BLaER1 treated with 17β-estradiol and CSF1 and Interleukin-3, amounts not matched to agents 10 nM and 100 nM (cell line): ENCODE measurements around the gene SLC11A1.

ENCODE experiments used
- H3K27ac ChIP-seq, 11 experiments: shearing (Covaris generic); formaldehyde crosslinking; 2 replicates each; pipeline ENCODE4 v1.8.1; 2022
- H3K27me3 ChIP-seq, 11 experiments: shearing (Covaris generic); formaldehyde crosslinking; 2 replicates each; pipeline ENCODE4 v1.8.1; 2022
- H3K36me3 ChIP-seq, 11 experiments: shearing (Covaris generic); formaldehyde crosslinking; 2 replicates each; pipeline ENCODE4 v1.8.1; 2022
- H3K4me1 ChIP-seq, 10 experiments: shearing (Covaris generic); formaldehyde crosslinking; 2 replicates each; pipeline ENCODE4 v1.8.1; 2022
- H3K4me2 ChIP-seq, 11 experiments: shearing (Covaris generic); formaldehyde crosslinking; 2 replicates each; pipeline ENCODE4 v1.8.1; 2022
- H3K4me3 ChIP-seq, 10 experiments: shearing (Covaris generic); formaldehyde crosslinking; 2 replicates each; pipeline ENCODE4 v1.8.1; 2022
- H3K9ac ChIP-seq, 11 experiments: shearing (Covaris generic); formaldehyde crosslinking; 2 replicates each; pipeline ENCODE4 v1.8.1; 2022
- H3K9me3 ChIP-seq, 11 experiments: shearing (Covaris generic); formaldehyde crosslinking; replicated peaks in 1 of 11; 2 replicates each; pipeline ENCODE4 v1.8.1; 2022
- H4K20me1 ChIP-seq, 11 experiments: shearing (Covaris generic); formaldehyde crosslinking; 2 replicates each; pipeline ENCODE4 v1.8.1; 2022
- Cebpa-rat ChIP-seq, 11 experiments: shearing (Covaris generic); IDR thresholded peaks; 2 replicates each; pipeline ENCODE4 v1.8.1; 2022

The SLC11A1 gene, protein sequence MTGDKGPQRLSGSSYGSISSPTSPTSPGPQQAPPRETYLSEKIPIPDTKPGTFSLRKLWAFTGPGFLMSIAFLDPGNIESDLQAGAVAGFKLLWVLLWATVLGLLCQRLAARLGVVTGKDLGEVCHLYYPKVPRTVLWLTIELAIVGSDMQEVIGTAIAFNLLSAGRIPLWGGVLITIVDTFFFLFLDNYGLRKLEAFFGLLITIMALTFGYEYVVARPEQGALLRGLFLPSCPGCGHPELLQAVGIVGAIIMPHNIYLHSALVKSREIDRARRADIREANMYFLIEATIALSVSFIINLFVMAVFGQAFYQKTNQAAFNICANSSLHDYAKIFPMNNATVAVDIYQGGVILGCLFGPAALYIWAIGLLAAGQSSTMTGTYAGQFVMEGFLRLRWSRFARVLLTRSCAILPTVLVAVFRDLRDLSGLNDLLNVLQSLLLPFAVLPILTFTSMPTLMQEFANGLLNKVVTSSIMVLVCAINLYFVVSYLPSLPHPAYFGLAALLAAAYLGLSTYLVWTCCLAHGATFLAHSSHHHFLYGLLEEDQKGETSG

DNA sequence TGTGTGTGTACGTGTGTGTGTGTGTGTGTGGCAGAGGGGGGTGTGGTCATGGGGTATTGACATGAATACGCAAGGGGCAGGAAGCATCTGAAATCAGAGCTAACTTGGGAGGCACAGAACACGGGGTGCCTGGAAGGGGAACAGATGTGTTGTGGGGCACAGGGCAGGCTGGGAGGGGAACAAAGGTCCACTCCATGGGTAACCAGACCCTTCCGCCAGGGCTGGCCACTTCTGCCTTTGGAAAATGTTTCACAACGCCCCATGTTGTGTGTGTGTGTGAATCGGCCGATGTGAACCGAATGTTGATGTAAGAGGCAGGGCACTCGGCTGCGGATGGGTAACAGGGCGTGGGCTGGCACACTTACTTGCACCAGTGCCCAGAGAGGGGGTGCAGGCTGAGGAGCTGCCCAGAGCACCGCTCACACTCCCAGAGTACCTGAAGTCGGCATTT is at the start of gene SLC11A1:
TSS of gene SLC11A1 (plus strand) at position 358 of the 451 bp plus-strand sequence. CDS start 96 bp downstream, outside the sequence.
- no peaks in the 10 kb centered on the region for H4K20me1 ChIP-seq
- no peak within 1 kb of the TSS; a peak in 2 of 20 replicates for H3K4me3 ChIP-seq
- TF ChIP-seq Cebpa-rat (IDR thresholded peaks at IDR 0.05): no peak
- peak within 1 kb of the TSS in 4 of 11 experiments; percentile 15 to 47 (median 28); a peak in 3 of 22 replicates for H3K9ac ChIP-seq
- H3K36me3 ChIP-seq: no peaks in the 10 kb centered on the region
- H3K27me3 ChIP-seq: no peaks in the 10 kb centered on the region
- peaks cover 25 to 92% (median 41%) of the 10 kb centered on the region in 10 experiments for H3K4me1 ChIP-seq
- H3K27ac ChIP-seq: peak within 1 kb of the TSS in 10 of 11 experiments; percentile 5 to 77 (median 44); a peak in 13 of 22 replicates
- no peaks in the 10 kb centered on the region for H3K9me3 ChIP-seq
- H3K4me2 ChIP-seq: peak within 1 kb of the TSS; percentile 36 to 87 (median 78); a peak in 21 of 22 replicates

DNA sequence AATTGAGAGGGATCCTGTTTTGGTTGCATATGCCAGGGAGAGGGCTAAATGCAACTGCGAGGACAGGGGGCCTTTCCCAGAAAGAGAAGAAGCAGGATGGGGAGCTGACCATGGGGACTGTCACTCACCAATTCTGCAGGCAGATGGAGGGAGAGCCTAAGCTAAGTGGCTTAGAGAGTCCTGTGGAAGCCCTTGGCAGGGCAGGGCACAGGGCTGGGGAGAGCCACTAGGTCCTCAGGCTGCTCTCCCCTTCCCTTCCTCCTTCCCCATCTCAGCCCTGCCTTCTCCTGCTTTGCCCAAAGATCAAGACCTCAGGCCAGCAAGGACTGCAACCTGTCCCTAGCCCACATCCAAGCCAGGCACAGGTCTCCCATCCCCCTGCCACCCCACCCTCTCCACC is 49.8 kb upstream of the SLC11A1 start:
- Histone ChIP-seq H3K27me3 (no peaks in the 10 kb centered on the region), H3K4me2 (peak overlapping the region; percentile 64 to 98 (median 93)), H3K36me3 (peaks cover 0 to 45% (median 0%) of the 10 kb centered on the region in 11 experiments; a peak in 6 of 22 replicates), H3K9ac (peak overlapping the region; percentile 41 to 85 (median 73); a peak in 21 of 22 replicates), H3K9me3 (0 out of 22 replicates have a peak, but pooled peaks cover 0 to 5% (median 0%) of the 10 kb centered on the region in 11 experiments), H3K4me3 (peak overlapping the region in 7 of 10 experiments; percentile 12 to 64 (median 45); a peak in 11 of 20 replicates), H4K20me1 (no peaks in the 10 kb centered on the region), H3K4me1 (peaks cover 72 to 90% (median 81%) of the 10 kb centered on the region in 10 experiments), H3K27ac (peak overlapping the region; percentile 60 to 94 (median 83))
- TF ChIP-seq Cebpa-rat (IDR thresholded peaks at IDR 0.05): no peak

DNA sequence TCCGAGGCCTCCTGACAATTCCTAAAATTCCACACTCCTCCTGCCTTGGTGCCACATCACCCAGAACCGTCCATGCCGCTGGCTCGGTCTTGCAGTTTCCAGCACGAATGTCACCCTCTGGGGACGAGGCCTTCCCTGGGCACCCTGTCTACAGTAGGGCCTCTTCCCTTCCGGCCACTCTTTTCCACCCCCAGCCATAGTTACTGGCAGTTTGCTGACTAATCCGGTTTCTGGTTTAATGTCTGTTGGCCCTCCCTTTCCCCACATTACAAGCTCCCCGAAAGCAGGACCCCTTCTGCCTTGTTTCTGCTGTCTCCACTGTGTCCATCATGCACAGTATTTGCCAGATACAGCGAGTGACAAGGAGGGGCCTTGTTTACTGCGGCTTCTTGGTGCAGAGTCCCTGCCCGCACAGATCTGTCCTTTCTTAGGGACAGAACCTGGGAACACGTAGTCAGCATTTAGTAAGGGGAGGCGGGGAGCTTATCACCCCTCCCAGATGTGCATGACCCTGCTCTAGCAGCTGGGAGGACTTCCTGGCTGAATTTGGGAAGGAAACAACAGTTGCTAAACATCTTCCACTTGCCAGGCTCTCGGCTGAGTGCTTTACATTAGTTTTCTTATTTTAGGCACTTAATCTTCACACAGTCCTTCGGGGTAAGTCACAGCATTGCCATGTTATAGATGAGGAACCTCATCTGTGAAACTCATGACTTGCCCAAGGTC is 49.0 kb upstream of the SLC11A1 start:
- Histone ChIP-seq H3K27ac (peak overlapping the region; percentile 60 to 94 (median 83)), H3K27me3 (no peaks in the 10 kb centered on the region), H3K4me3 (peak overlapping the region in 7 of 10 experiments; percentile 12 to 64 (median 45); a peak in 13 of 20 replicates), H3K9me3 (0 out of 22 replicates have a peak, but pooled peaks cover 0 to 5% (median 0%) of the 10 kb centered on the region in 11 experiments), H3K4me1 (peaks cover 70 to 82% (median 73%) of the 10 kb centered on the region in 10 experiments), H4K20me1 (no peaks in the 10 kb centered on the region), H3K4me2 (peak overlapping the region; percentile 64 to 98 (median 93)), H3K9ac (peak overlapping the region; percentile 41 to 85 (median 73)), H3K36me3 (peaks cover 0 to 50% (median 0%) of the 10 kb centered on the region in 11 experiments; a peak in 6 of 22 replicates)
- TF ChIP-seq Cebpa-rat (IDR thresholded peaks at IDR 0.05): peak in 8 of 11 experiments; percentile 12 to 56 (median 41); a peak in 8 of 22 replicates

DNA sequence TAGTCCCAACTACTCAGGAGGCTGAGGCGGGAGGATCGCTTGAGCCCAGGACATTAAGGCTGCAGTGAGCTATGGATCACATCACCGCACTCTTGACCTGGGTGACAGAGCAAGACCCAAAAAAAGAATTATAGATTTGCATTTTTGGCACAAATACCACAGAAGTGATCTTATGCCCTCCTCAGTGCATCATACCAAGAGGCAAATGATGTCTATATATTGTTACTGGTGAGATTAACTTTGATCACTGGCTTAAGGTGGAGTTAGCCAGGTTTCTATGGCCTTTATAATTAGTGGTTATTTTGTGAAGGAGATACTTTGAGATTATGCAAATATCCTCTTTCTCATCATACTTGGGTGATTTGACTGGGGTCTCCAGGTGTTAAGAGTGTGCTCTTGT is 47.5 kb upstream of the SLC11A1 start:
- Histone ChIP-seq H3K9ac (peak overlapping the region in 3 of 11 experiments; percentile 82 to 85 (median 84); a peak in 5 of 22 replicates), H4K20me1 (no peaks in the 10 kb centered on the region; a peak in 1 of 22 replicates), H3K36me3 (peaks cover 0 to 51% (median 0%) of the 10 kb centered on the region in 11 experiments; a peak in 6 of 22 replicates), H3K9me3 (0 out of 22 replicates have a peak, but pooled peaks cover 0 to 5% (median 0%) of the 10 kb centered on the region in 11 experiments), H3K27ac (peak overlapping the region; percentile 60 to 94 (median 83); a peak in 19 of 22 replicates), H3K4me2 (peak overlapping the region; percentile 64 to 98 (median 93)), H3K4me1 (peaks cover 57 to 67% (median 58%) of the 10 kb centered on the region in 10 experiments), H3K27me3 (no peaks in the 10 kb centered on the region), H3K4me3 (no peak overlapping the region)
- TF ChIP-seq Cebpa-rat (IDR thresholded peaks at IDR 0.05): no peak

DNA sequence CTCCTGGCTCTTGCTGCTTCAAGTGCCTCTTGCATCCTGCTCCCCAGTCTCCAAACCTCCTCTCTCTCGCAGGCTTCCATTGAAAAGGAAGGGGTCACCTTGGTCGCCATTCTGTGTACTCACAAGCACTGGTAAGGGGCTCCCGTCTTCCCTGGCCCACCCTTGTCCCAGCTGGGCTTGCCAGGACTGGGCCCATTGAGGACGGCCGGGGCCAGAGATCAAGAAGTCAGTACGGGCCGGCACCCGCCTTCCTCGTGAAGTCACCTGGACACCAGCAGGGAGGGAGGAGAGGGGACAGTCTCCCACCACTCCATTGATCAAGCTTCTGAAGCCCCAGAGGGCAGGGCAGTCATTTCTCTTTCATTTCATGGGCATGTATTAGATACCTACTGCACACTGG is 41.4 kb upstream of the SLC11A1 start:
- H3K27ac ChIP-seq: peak overlapping the region in 2 of 11 experiments; percentile 6 to 7; a peak in 2 of 22 replicates
- 0 out of 22 replicates have a peak overlapping the region, but pooled peaks of 1 of the 11 experiments have one; percentile 37 for H3K9ac ChIP-seq
- H3K4me2 ChIP-seq: no peak overlapping the region
- no peaks in the 10 kb centered on the region for H3K27me3 ChIP-seq
- peaks cover 0 to 94% (median 0%) of the 10 kb centered on the region in 11 experiments; a peak in 10 of 22 replicates for H3K36me3 ChIP-seq
- H4K20me1 ChIP-seq: no peaks in the 10 kb centered on the region; a peak in 1 of 22 replicates
- TF ChIP-seq Cebpa-rat (IDR thresholded peaks at IDR 0.05): no peak
- H3K4me3 ChIP-seq: no peak overlapping the region
- H3K9me3 ChIP-seq: no peaks in the 10 kb centered on the region
- peaks cover 0 to 14% (median 10%) of the 10 kb centered on the region in 10 experiments; a peak in 14 of 20 replicates for H3K4me1 ChIP-seq

DNA sequence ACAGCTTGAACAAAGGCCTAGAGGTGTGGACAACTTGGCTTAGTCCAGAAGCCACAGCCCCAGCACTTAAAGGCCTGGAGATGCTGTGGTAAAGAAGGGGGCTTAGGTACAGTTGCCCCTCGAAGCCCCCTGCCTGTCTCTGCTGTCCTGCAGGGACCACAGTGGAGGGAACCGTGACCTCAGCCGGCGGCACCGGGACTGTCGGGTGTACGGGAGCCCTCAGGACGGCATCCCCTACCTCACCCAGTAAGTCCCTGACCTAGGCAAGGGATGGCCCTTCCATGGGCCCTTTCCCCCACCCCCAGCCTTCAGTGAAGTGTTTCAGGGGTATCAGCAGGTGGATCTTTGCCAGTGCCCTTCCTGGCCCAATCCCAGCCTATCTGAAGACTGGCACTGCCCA is 40.7 kb upstream of the SLC11A1 start:
- Histone ChIP-seq H3K36me3 (peaks cover 0 to 99% (median 0%) of the 10 kb centered on the region in 11 experiments; a peak in 10 of 22 replicates), H3K9ac (0 out of 22 replicates have a peak overlapping the region, but pooled peaks of 2 of the 11 experiments have one; percentile 12 to 37), H3K4me1 (peaks cover 0 to 14% (median 7%) of the 10 kb centered on the region in 10 experiments; a peak in 12 of 20 replicates), H3K9me3 (no peaks in the 10 kb centered on the region), H3K4me2 (peak overlapping the region in 4 of 11 experiments; percentile 15 to 23 (median 21); a peak in 3 of 22 replicates), H3K27me3 (no peaks in the 10 kb centered on the region), H3K27ac (0 out of 22 replicates have a peak overlapping the region, but pooled peaks of 1 of the 11 experiments have one; percentile 21), H3K4me3 (no peak overlapping the region), H4K20me1 (no peaks in the 10 kb centered on the region; a peak in 1 of 22 replicates)
- no peak for TF ChIP-seq Cebpa-rat (IDR thresholded peaks at IDR 0.05)

DNA sequence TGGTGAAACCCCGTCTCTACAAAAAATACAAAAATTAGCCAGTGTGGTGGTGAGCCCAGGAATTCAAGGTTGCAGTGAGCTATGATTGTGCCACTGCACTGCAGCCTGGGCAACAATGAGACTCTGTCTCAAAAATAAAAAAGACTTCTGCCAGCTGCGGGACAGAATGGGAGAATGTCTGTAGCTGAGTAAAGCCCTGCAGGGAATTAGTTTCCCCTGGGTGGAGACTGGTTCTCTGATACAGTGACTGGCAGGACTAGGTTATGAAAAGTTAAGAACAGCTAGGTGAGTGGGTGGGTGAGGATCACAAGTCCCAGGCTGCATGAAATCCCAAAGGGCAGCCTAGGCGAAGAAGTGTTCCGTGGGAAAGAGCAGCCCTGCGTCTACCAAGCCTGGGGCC is 39.2 kb upstream of the SLC11A1 start:
- Histone ChIP-seq H4K20me1 (no peaks in the 10 kb centered on the region; a peak in 1 of 22 replicates), H3K27me3 (no peaks in the 10 kb centered on the region), H3K4me1 (peaks cover 0 to 14% (median 7%) of the 10 kb centered on the region in 10 experiments; a peak in 9 of 20 replicates), H3K36me3 (peaks cover 0 to 99% (median 0%) of the 10 kb centered on the region in 11 experiments; a peak in 10 of 22 replicates), H3K4me2 (0 out of 22 replicates have a peak overlapping the region, but pooled peaks of 1 of the 11 experiments have one; percentile 6), H3K9ac (no peak overlapping the region), H3K27ac (no peak overlapping the region), H3K4me3 (no peak overlapping the region), H3K9me3 (peaks cover 0 to 7% (median 0%) of the 10 kb centered on the region in 11 experiments; a peak in 2 of 22 replicates)
- no peak for TF ChIP-seq Cebpa-rat (IDR thresholded peaks at IDR 0.05)
